ENCODE measurements around the gene PLAC8.

PLAC8 gene

DNA sequence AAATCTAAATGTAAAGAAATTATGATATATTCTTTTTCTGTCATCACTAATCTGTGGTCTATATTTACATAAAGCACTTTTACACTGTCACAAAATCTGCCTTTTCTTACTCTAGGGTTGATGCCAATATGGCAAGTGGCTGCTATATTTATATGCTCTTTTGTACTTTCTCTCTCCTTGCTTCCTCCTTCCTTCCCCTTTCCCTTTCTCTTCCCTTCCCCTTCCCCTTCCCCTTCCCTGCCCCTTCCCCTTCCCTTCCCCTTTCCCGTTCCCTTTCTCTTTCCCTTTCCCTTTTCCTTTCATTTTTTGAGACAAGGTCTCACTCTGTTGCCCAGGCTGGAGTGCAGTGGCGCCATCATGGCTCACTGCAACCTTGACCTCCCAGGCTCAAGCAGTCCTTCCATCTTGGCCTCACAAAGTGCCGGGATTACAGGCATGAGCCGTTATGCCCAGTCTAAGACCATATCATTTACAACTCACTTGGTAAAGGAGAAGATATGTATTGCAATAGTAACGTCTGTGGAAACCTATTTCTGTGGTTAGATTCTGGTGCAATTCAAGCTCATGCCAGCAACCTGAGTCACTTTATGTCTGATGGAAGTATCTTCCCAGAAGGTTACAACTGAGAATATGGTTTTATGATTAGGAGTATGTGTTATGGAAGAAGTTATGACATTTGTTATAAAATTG is 13.9 kb upstream of the PLAC8 start:
- Histone ChIP-seq H3K9ac (ENCODE audit: low read length) (no peak overlapping the region), H3K18ac (ENCODE audit: low read depth in 1 of 2, low read length in 2 of 2) (no peak overlapping the region), H3K4me2 (ENCODE audit: low read length, poor library complexity, severe bottlenecking) (no peak overlapping the region), H4K91ac (ENCODE audit: low read length) (no peak overlapping the region), H3K4me3 (ENCODE audit: insufficient read depth in 1 of 2, low read depth in 1 of 2, low read length in 2 of 2) (no peak overlapping the region), H3K27me3 (ENCODE audit: control insufficient read depth in 1 of 2, insufficient read depth in 1 of 2, low read length in 2 of 2) (no peaks in the 10 kb centered on the region), H2BK12ac (ENCODE audit: low read length in 2 of 2) (no peak overlapping the region), H3K36me3 (ENCODE audit: control insufficient read depth in 1 of 2, insufficient read depth in 2 of 2, low read depth in 1 of 2, low read length in 2 of 2) (no peaks in the 10 kb centered on the region), H3K23ac (ENCODE audit: low read length in 2 of 2) (no peak overlapping the region), H2BK15ac (ENCODE audit: low read depth, poor library complexity, severe bottlenecking) (no peak overlapping the region), H2BK120ac (ENCODE audit: low read depth, low read length) (peak overlapping the region; percentile 19), H2AK5ac (ENCODE audit: low read length, severe bottlenecking) (no peak overlapping the region), H3K14ac (ENCODE audit: low read length in 2 of 2) (no peak overlapping the region), H3K9me3 (ENCODE audit: control insufficient read depth, low read length) (no peaks in the 10 kb centered on the region), H3K4ac (ENCODE audit: low read depth in 1 of 2, low read length in 2 of 2) (no peak overlapping the region), H3K27ac (ENCODE audit: low read length, poor library complexity, severe bottlenecking) (no peak overlapping the region), H4K8ac (ENCODE audit: low read length) (no peak overlapping the region), H3K79me1 (replicated peaks; ENCODE audit: low read length, poor library complexity, severe bottlenecking) (no peaks in the 10 kb centered on the region), H2BK5ac (ENCODE audit: low read depth, low read length, poor library complexity, severe bottlenecking) (no peak overlapping the region), H3K4me1 (ENCODE audit: control insufficient read depth, insufficient read depth, low read depth, low read length) (no peaks in the 10 kb centered on the region), H2AFZ (ENCODE audit: low read depth, low read length) (no peak overlapping the region)
- DNase-seq: peak; percentile 87
- 61% methylated on average over 3 of the region's 5 CpGs for WGBS

DNA sequence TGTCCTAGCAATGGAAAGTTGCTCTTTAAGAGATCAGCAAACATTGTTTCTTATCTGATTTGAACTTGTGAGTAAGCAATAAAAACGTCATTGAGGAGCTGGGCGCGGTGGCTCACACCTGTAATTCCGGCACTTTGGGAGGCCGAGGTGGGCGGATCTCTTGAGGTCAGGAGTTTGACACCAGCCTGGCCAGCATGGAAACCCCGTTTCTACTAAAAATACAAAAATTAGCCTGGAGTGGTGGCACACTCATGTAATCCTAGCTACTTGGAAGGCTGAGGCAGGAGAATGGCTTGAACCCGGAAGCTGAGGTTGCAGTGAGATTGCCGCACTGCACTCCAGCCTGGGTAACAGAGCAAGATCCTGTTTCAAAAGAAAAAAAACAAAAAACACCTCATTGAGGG is 11.2 kb upstream of the PLAC8 start:
- no peak overlapping the region for H3K4me3 ChIP-seq (ENCODE audit: insufficient read depth in 1 of 2, low read depth in 1 of 2, low read length in 2 of 2)
- no peak overlapping the region for H3K18ac ChIP-seq (ENCODE audit: low read depth in 1 of 2, low read length in 2 of 2)
- H4K8ac ChIP-seq (ENCODE audit: low read length): no peak overlapping the region
- no peak overlapping the region for H3K9ac ChIP-seq (ENCODE audit: low read length)
- H2AFZ ChIP-seq (ENCODE audit: low read depth, low read length): no peak overlapping the region
- no peak overlapping the region for H2BK12ac ChIP-seq (ENCODE audit: low read length in 2 of 2)
- no peaks in the 10 kb centered on the region for H3K36me3 ChIP-seq (ENCODE audit: control insufficient read depth in 1 of 2, insufficient read depth in 2 of 2, low read depth in 1 of 2, low read length in 2 of 2)
- H3K4me2 ChIP-seq (ENCODE audit: low read length, poor library complexity, severe bottlenecking): no peak overlapping the region
- no peak overlapping the region for H2BK5ac ChIP-seq (ENCODE audit: low read depth, low read length, poor library complexity, severe bottlenecking)
- no peaks in the 10 kb centered on the region for H3K27me3 ChIP-seq (ENCODE audit: control insufficient read depth in 1 of 2, insufficient read depth in 1 of 2, low read length in 2 of 2)
- no peak overlapping the region for H2BK15ac ChIP-seq (ENCODE audit: low read depth, poor library complexity, severe bottlenecking)
- H2AK5ac ChIP-seq (ENCODE audit: low read length, severe bottlenecking): no peak overlapping the region
- H3K4me1 ChIP-seq (ENCODE audit: control insufficient read depth, insufficient read depth, low read depth, low read length): no peaks in the 10 kb centered on the region
- no peak overlapping the region for H2BK120ac ChIP-seq (ENCODE audit: low read depth, low read length)
- no peaks in the 10 kb centered on the region for H3K79me1 ChIP-seq (replicated peaks; ENCODE audit: low read length, poor library complexity, severe bottlenecking)
- no peak overlapping the region for H3K23ac ChIP-seq (ENCODE audit: low read length in 2 of 2)
- no peak overlapping the region for H3K27ac ChIP-seq (ENCODE audit: low read length, poor library complexity, severe bottlenecking)
- no peak overlapping the region for H3K4ac ChIP-seq (ENCODE audit: low read depth in 1 of 2, low read length in 2 of 2)
- no peak for DNase-seq
- no peak overlapping the region for H4K91ac ChIP-seq (ENCODE audit: low read length)
- H3K9me3 ChIP-seq (ENCODE audit: control insufficient read depth, low read length): peaks cover 8% of the 10 kb centered on the region
- 91% methylated on average over 9 of the region's 9 CpGs for WGBS
- no peak overlapping the region for H3K14ac ChIP-seq (ENCODE audit: low read length in 2 of 2)

DNA sequence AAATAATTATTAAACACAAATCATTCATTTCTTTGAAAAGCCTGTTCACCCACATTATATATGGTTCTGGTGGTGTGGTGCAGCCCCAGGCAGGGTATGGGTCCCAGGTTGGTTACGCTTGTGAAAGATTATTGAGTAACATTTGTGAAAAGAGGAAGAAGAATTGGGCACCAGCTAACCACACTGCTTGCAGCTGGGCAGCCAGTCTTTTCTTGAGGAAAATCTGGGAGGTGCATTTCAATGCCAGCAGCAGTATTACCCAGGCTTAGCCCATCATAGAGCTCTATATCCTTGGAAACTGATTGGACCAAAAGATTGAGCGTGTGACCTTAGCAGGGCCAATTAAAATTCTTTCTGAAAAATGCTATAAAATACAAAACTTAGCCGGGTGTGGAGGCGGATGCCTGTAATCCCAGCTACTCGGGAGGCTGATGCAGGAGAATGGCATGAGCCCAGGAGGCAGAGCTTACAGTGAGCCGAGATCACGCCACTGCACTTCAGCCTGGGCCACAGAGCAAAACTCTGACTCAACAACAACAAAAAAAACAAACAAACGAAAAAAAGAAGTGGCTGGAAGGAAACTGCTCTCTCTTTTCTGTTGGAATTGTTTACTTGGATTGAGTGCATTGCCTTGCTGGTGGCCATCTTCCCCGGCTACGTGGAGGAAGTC is 9.7 kb upstream of the PLAC8 start:
- Histone ChIP-seq H4K8ac (ENCODE audit: low read length) (no peak overlapping the region), H3K27me3 (ENCODE audit: control insufficient read depth in 1 of 2, insufficient read depth in 1 of 2, low read length in 2 of 2) (no peaks in the 10 kb centered on the region), H4K91ac (ENCODE audit: low read length) (no peak overlapping the region), H3K4ac (ENCODE audit: low read depth in 1 of 2, low read length in 2 of 2) (no peak overlapping the region), H3K9ac (ENCODE audit: low read length) (no peak overlapping the region), H3K18ac (ENCODE audit: low read depth in 1 of 2, low read length in 2 of 2) (no peak overlapping the region), H2BK120ac (ENCODE audit: low read depth, low read length) (no peak overlapping the region), H2BK5ac (ENCODE audit: low read depth, low read length, poor library complexity, severe bottlenecking) (no peak overlapping the region), H3K4me3 (ENCODE audit: insufficient read depth in 1 of 2, low read depth in 1 of 2, low read length in 2 of 2) (no peak overlapping the region), H3K23ac (ENCODE audit: low read length in 2 of 2) (no peak overlapping the region), H2AFZ (ENCODE audit: low read depth, low read length) (no peak overlapping the region), H3K14ac (ENCODE audit: low read length in 2 of 2) (no peak overlapping the region), H2BK15ac (ENCODE audit: low read depth, poor library complexity, severe bottlenecking) (no peak overlapping the region), H2BK12ac (ENCODE audit: low read length in 2 of 2) (no peak overlapping the region), H3K4me2 (ENCODE audit: low read length, poor library complexity, severe bottlenecking) (no peak overlapping the region), H3K27ac (ENCODE audit: low read length, poor library complexity, severe bottlenecking) (no peak overlapping the region), H3K4me1 (ENCODE audit: control insufficient read depth, insufficient read depth, low read depth, low read length) (no peaks in the 10 kb centered on the region), H3K79me1 (replicated peaks; ENCODE audit: low read length, poor library complexity, severe bottlenecking) (no peaks in the 10 kb centered on the region), H3K9me3 (ENCODE audit: control insufficient read depth, low read length) (peaks cover 8% of the 10 kb centered on the region), H3K36me3 (ENCODE audit: control insufficient read depth in 1 of 2, insufficient read depth in 2 of 2, low read depth in 1 of 2, low read length in 2 of 2) (no peaks in the 10 kb centered on the region), H2AK5ac (ENCODE audit: low read length, severe bottlenecking) (no peak overlapping the region)
- 69% methylated on average over 6 of the region's 10 CpGs for WGBS
- DNase-seq: peak; percentile 56

DNA sequence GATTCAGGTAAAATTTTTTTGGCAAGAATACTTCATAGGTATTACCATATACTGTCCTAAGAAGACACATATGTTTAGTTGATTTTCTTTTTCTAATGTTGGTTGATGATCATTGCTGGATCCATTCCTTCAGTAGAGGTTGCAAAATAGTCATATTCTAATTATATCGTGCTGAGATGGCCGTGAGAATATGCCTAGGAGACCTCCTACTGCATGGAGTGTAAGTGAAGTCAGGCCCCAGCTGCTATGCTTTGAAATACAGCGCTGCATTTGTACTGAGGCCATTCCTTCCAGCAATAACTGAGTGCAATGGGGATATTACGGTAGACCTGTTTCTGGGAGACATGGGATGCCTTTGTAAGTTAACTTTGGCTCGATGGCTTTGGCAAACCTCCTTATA is 6.7 kb upstream of the PLAC8 start:
- Histone ChIP-seq H2AFZ (ENCODE audit: low read depth, low read length) (no peak overlapping the region), H2BK120ac (ENCODE audit: low read depth, low read length) (no peak overlapping the region), H3K9ac (ENCODE audit: low read length) (no peak overlapping the region), H3K23ac (ENCODE audit: low read length in 2 of 2) (no peak overlapping the region), H4K91ac (ENCODE audit: low read length) (no peak overlapping the region), H3K9me3 (ENCODE audit: control insufficient read depth, low read length) (peaks cover 8% of the 10 kb centered on the region), H3K27ac (ENCODE audit: low read length, poor library complexity, severe bottlenecking) (no peak overlapping the region), H3K18ac (ENCODE audit: low read depth in 1 of 2, low read length in 2 of 2) (no peak overlapping the region), H2BK15ac (ENCODE audit: low read depth, poor library complexity, severe bottlenecking) (no peak overlapping the region), H2AK5ac (ENCODE audit: low read length, severe bottlenecking) (no peak overlapping the region), H3K27me3 (ENCODE audit: control insufficient read depth in 1 of 2, insufficient read depth in 1 of 2, low read length in 2 of 2) (peaks cover 0 to 8% of the 10 kb centered on the region in 2 experiments), H3K4me3 (ENCODE audit: insufficient read depth in 1 of 2, low read depth in 1 of 2, low read length in 2 of 2) (no peak overlapping the region), H3K4me2 (ENCODE audit: low read length, poor library complexity, severe bottlenecking) (no peak overlapping the region), H2BK5ac (ENCODE audit: low read depth, low read length, poor library complexity, severe bottlenecking) (no peak overlapping the region), H3K14ac (ENCODE audit: low read length in 2 of 2) (no peak overlapping the region), H2BK12ac (ENCODE audit: low read length in 2 of 2) (no peak overlapping the region), H3K4me1 (ENCODE audit: control insufficient read depth, insufficient read depth, low read depth, low read length) (no peaks in the 10 kb centered on the region), H3K36me3 (ENCODE audit: control insufficient read depth in 1 of 2, insufficient read depth in 2 of 2, low read depth in 1 of 2, low read length in 2 of 2) (no peaks in the 10 kb centered on the region), H4K8ac (ENCODE audit: low read length) (no peak overlapping the region), H3K79me1 (replicated peaks; ENCODE audit: low read length, poor library complexity, severe bottlenecking) (no peaks in the 10 kb centered on the region), H3K4ac (ENCODE audit: low read depth in 1 of 2, low read length in 2 of 2) (no peak overlapping the region)
- WGBS: 97% methylated on average over 5 of the region's 5 CpGs
- no peak for DNase-seq
